ENCODE measurements around the gene UBE2J2.

The UBE2J2 gene

DNA sequence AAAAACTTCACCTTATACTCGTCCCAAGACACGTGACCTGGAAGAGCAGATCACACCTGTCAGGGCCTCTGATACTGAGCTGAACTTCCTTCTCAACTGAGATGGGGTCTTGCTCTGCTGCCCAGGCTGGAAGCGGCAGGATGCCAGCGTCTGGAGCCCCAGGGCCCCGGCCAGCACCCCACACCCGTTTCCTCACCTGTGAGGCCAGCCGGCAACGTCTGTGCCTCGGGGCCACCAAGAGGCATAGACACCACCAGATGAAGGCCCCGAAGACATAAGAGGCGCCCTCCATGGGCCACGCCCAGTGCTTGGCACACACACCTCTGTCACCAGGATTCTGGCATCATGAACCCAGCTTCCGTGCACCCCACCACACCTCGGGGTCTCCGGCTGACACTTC is 50.3 kb downstream of the UBE2J2 start:
- TF ChIP-seq ZNF565 (CRISPR knock-in tag; conservative IDR thresholded peaks at IDR 0.05; ENCODE audit: low read depth) (no peak), GLIS3 (CRISPR knock-in tag; IDR thresholded peaks at IDR 0.05) (no peak), TCF4 (CRISPR knock-in tag; IDR thresholded peaks at IDR 0.05; ENCODE audit: borderline replicate concordance) (no peak), OSR1 (CRISPR knock-in tag; IDR thresholded peaks at IDR 0.05) (no peak), ISL1 (CRISPR knock-in tag; IDR thresholded peaks at IDR 0.05) (no peak), ZNF8 (CRISPR knock-in tag; IDR thresholded peaks at IDR 0.05) (no peak), PPARA (CRISPR knock-in tag; IDR thresholded peaks at IDR 0.05; ENCODE audit: borderline replicate concordance) (no peak), ZC3H10 (CRISPR knock-in tag; IDR thresholded peaks at IDR 0.05) (no peak), ZFP3 (CRISPR knock-in tag; IDR thresholded peaks at IDR 0.05) (no peak), TOX (CRISPR knock-in tag; IDR thresholded peaks at IDR 0.05; ENCODE audit: borderline replicate concordance) (no peak), CSDC2 (CRISPR knock-in tag; IDR thresholded peaks at IDR 0.05) (no peak), BACH2 (CRISPR knock-in tag; IDR thresholded peaks at IDR 0.05; ENCODE audit: borderline replicate concordance) (no peak), ARNTL (CRISPR knock-in tag; IDR thresholded peaks at IDR 0.05; ENCODE audit: borderline replicate concordance, low read depth) (no peak)
- TF ChIP-seq, protein P1, sequence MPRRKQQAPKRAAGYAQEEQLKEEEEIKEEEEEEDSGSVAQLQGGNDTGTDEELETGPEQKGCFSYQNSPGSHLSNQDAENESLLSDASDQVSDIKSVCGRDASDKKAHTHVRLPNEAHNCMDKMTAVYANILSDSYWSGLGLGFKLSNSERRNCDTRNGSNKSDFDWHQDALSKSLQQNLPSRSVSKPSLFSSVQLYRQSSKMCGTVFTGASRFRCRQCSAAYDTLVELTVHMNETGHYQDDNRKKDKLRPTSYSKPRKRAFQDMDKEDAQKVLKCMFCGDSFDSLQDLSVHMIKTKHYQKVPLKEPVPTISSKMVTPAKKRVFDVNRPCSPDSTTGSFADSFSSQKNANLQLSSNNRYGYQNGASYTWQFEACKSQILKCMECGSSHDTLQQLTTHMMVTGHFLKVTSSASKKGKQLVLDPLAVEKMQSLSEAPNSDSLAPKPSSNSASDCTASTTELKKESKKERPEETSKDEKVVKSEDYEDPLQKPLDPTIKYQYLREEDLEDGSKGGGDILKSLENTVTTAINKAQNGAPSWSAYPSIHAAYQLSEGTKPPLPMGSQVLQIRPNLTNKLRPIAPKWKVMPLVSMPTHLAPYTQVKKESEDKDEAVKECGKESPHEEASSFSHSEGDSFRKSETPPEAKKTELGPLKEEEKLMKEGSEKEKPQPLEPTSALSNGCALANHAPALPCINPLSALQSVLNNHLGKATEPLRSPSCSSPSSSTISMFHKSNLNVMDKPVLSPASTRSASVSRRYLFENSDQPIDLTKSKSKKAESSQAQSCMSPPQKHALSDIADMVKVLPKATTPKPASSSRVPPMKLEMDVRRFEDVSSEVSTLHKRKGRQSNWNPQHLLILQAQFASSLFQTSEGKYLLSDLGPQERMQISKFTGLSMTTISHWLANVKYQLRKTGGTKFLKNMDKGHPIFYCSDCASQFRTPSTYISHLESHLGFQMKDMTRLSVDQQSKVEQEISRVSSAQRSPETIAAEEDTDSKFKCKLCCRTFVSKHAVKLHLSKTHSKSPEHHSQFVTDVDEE (CRISPR knock-in tag; IDR thresholded peaks at IDR 0.05) = no peak
- TF ChIP-seq, protein P2, sequence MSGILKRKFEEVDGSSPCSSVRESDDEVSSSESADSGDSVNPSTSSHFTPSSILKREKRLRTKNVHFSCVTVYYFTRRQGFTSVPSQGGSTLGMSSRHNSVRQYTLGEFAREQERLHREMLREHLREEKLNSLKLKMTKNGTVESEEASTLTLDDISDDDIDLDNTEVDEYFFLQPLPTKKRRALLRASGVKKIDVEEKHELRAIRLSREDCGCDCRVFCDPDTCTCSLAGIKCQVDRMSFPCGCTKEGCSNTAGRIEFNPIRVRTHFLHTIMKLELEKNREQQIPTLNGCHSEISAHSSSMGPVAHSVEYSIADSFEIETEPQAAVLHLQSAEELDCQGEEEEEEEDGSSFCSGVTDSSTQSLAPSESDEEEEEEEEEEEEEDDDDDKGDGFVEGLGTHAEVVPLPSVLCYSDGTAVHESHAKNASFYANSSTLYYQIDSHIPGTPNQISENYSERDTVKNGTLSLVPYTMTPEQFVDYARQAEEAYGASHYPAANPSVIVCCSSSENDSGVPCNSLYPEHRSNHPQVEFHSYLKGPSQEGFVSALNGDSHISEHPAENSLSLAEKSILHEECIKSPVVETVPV (CRISPR knock-in tag; IDR thresholded peaks at IDR 0.05) = no peak
- TF ChIP-seq, protein P3, sequence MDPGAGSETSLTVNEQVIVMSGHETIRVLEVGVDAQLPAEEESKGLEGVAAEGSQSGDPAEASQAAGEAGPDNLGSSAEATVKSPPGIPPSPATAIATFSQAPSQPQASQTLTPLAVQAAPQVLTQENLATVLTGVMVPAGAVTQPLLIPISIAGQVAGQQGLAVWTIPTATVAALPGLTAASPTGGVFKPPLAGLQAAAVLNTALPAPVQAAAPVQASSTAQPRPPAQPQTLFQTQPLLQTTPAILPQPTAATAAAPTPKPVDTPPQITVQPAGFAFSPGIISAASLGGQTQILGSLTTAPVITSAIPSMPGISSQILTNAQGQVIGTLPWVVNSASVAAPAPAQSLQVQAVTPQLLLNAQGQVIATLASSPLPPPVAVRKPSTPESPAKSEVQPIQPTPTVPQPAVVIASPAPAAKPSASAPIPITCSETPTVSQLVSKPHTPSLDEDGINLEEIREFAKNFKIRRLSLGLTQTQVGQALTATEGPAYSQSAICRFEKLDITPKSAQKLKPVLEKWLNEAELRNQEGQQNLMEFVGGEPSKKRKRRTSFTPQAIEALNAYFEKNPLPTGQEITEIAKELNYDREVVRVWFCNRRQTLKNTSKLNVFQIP (CRISPR knock-in tag; IDR thresholded peaks at IDR 0.05; ENCODE audit: borderline replicate concordance, low read depth) = no peak
- TF ChIP-seq, protein P4, sequence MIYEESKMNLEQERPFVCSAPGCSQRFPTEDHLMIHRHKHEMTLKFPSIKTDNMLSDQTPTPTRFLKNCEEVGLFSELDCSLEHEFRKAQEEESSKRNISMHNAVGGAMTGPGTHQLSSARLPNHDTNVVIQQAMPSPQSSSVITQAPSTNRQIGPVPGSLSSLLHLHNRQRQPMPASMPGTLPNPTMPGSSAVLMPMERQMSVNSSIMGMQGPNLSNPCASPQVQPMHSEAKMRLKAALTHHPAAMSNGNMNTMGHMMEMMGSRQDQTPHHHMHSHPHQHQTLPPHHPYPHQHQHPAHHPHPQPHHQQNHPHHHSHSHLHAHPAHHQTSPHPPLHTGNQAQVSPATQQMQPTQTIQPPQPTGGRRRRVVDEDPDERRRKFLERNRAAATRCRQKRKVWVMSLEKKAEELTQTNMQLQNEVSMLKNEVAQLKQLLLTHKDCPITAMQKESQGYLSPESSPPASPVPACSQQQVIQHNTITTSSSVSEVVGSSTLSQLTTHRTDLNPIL (CRISPR knock-in tag; IDR thresholded peaks at IDR 0.05; ENCODE audit: low read depth) = no peak
- ATAC-seq = no peak

DNA sequence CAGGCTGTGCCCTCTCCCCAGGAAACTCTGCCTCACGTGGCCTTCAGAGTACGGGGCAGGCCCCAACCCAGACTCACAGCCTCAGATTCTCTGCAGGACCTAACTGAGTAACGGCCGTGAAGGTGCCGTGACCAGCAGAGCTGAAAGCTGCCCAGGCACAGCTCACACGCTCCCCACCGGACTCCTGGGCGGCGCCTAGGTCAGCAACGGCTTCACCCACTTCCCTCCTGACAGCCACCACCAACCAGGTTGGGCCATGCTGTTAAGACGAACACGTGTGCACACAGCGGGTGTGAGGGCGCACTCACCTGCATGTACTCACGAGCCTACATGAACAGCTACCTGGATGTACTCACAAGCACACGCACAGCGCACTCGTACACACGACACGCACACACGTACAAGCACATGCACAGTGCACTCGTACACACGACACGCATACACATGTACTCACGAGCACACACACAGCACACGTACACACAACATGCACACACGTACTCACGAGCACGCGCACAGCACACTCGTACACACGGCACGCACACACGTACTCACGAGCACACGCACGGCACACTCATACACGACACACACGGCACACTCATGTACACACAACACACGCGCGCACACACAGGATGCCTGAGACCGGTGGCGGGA is 51.0 kb downstream of the UBE2J2 start:
- no peak for ATAC-seq
- TF ChIP-seq ZC3H10 (CRISPR knock-in tag; IDR thresholded peaks at IDR 0.05) (no peak), TCF4 (CRISPR knock-in tag; IDR thresholded peaks at IDR 0.05; ENCODE audit: borderline replicate concordance) (no peak), CSDC2 (CRISPR knock-in tag; IDR thresholded peaks at IDR 0.05) (no peak), PPARA (CRISPR knock-in tag; IDR thresholded peaks at IDR 0.05; ENCODE audit: borderline replicate concordance) (no peak), ZNF70 (CRISPR knock-in tag; IDR thresholded peaks at IDR 0.05) (no peak), ZNF565 (CRISPR knock-in tag; conservative IDR thresholded peaks at IDR 0.05; ENCODE audit: low read depth) (no peak), ZFP3 (CRISPR knock-in tag; IDR thresholded peaks at IDR 0.05) (no peak), ZNF8 (CRISPR knock-in tag; IDR thresholded peaks at IDR 0.05) (no peak), ISL1 (CRISPR knock-in tag; IDR thresholded peaks at IDR 0.05) (no peak), ESRRG (CRISPR knock-in tag; IDR thresholded peaks at IDR 0.05) (no peak), RARB (CRISPR knock-in tag; IDR thresholded peaks at IDR 0.05) (no peak), SNAI2 (CRISPR knock-in tag; IDR thresholded peaks at IDR 0.05) (no peak), OSR1 (CRISPR knock-in tag; IDR thresholded peaks at IDR 0.05) (no peak)
- TF ChIP-seq, protein P1 (CRISPR knock-in tag; IDR thresholded peaks at IDR 0.05) = no peak
- TF ChIP-seq, protein P3 (CRISPR knock-in tag; IDR thresholded peaks at IDR 0.05; ENCODE audit: borderline replicate concordance, low read depth) = no peak

Measured in SK-N-SH treated with all-trans-retinoic acid at 6 μM for 48 hours (cell line).